B cell (primary cell): ENCODE measurements around the gene MRPL54. TPM values are rescaled to one million over a fixed set of nuclear protein-coding genes. Genes with fewer than 3 reads are reported as not detected.
"Not testable (repeated sequence)": the region's sequence is repeated elsewhere in the genome, so short reads cannot be mapped to it uniquely, and the experiment has no call there.

Experiments
- ATAC-seq: fragments of 200-7000 bp; cut with Tn5 transposase; one replicate; pipeline ENCODE4 v1.10.0; 2021; ENCODE audit warnings: low read depth, mild to moderate bottlenecking, moderate number of reproducible peaks, moderate library complexity
- CTCF ChIA-PET: fragments of 350-600 bp; sonication (Branson Sonifier 250); formaldehyde crosslinking; loops from one replicate; lab custom pipeline; 2021; ENCODE audit warnings: antibody characterized with exemption, inconsistent platforms; lab: Charles Lee
- POLR2A ChIA-PET: fragments of 350-600 bp; sonication (Branson Sonifier 250); formaldehyde crosslinking; loops from one replicate; lab custom pipeline; 2021; ENCODE audit warnings: antibody characterized with exemption; lab: Charles Lee
- DNase-seq: peaks from one replicate; pipeline ENCODE4 v3.0.0; 2013
- H2AFZ ChIP-seq: 2 replicates; pipeline ENCODE4 v1.6.1; 2012; ENCODE audit warnings: mild to moderate bottlenecking, low read depth, low read length; ENCODE audit not compliant: insufficient read depth, poor library complexity, severe bottlenecking
- H3K27ac ChIP-seq, 2 donors: 1 replicate in 1 of 2; 2 replicates in 1 of 2; pipeline ENCODE4 v1.5.1; 2012 to 2013; ENCODE audit warnings: low read length in 2 of 2, mild to moderate bottlenecking in 2 of 2, moderate library complexity in 1 of 2
- H3K27me3 ChIP-seq, 4 experiments: fragments of 200-600 bp in 1 of 4; sonication (generic) in 1 of 4; replicated peaks in 1 of 4; 1 replicate in 2 of 4; 2 replicates in 2 of 4; pipeline versions ENCODE4 v1.6.1 to v1.7.0; 2013 to 2016; ENCODE audit warnings: low read length in 3 of 4, mild to moderate bottlenecking in 2 of 4, mixed read lengths in 1 of 4, moderate library complexity in 1 of 4; ENCODE audit not compliant: insufficient read depth in 4 of 4, control insufficient read depth in 3 of 4; ENCODE audit errors: control extremely low read depth in 1 of 4
- H3K36me3 ChIP-seq, 2 experiments: replicated peaks in 1 of 2; 1 replicate in 1 of 2; 2 replicates in 1 of 2; pipeline versions ENCODE4 v1.6.1 to v1.7.1; 2013; ENCODE audit warnings: low read length in 1 of 2; ENCODE audit not compliant: insufficient read depth in 2 of 2, control insufficient read depth in 1 of 2; ENCODE audit errors: control extremely low read depth in 1 of 2, extremely low read depth in 1 of 2
- H3K4me1 ChIP-seq, 2 donors: fragments of 200-600 bp in 1 of 2; sonication (generic) in 1 of 2; 1 replicate in 1 of 2; 2 replicates in 1 of 2; pipeline versions ENCODE4 v1.5.1 to v1.6.1; 2013 to 2017; ENCODE audit warnings: low read length in 2 of 2; ENCODE audit not compliant: control insufficient read depth in 2 of 2, insufficient read depth in 2 of 2
- H3K4me2 ChIP-seq: replicated peaks from 2 replicates; pipeline ENCODE3; 2012; ENCODE audit warnings: mild to moderate bottlenecking, low read depth, low read length; ENCODE audit not compliant: poor library complexity, severe bottlenecking
- H3K4me3 ChIP-seq, 5 experiments: fragments of 200-600 bp in 1 of 5; sonication (generic) in 1 of 5; 1 replicate in 3 of 5; 2 replicates in 2 of 5; pipeline versions ENCODE4 v1.5.1 to v1.7.0; 2011 to 2016; ENCODE audit warnings: low read length in 4 of 5, mild to moderate bottlenecking in 4 of 5, low read depth in 2 of 5, control low read depth in 1 of 5, moderate library complexity in 1 of 5; ENCODE audit not compliant: insufficient read depth in 1 of 5; ENCODE audit errors: control extremely low read depth in 1 of 5, extremely low read depth in 1 of 5
- H3K79me2 ChIP-seq: fragments of 200-600 bp; sonication (generic); one replicate; pipeline ENCODE4 v1.6.0; 2016; ENCODE audit warnings: low read length; ENCODE audit not compliant: control insufficient read depth, insufficient read depth
- H3K9ac ChIP-seq: fragments of 200-600 bp; sonication (generic); 2 replicates; pipeline ENCODE4 v1.6.1; 2017; ENCODE audit warnings: mild to moderate bottlenecking, low read length, moderate library complexity
- H3K9me3 ChIP-seq, 3 donors: one replicate each; pipeline versions ENCODE4 v1.6.1 to v1.7.1; 2013; ENCODE audit warnings: low read length in 2 of 3; ENCODE audit not compliant: control insufficient read depth in 2 of 3, insufficient read depth in 1 of 3; ENCODE audit errors: control extremely low read depth in 1 of 3
- H4K20me1 ChIP-seq: 2 replicates; pipeline ENCODE4 v1.6.0; 2012; ENCODE audit warnings: mild to moderate bottlenecking, low read length; ENCODE audit not compliant: insufficient read depth, control insufficient read depth, poor library complexity, severe bottlenecking
- H3K27ac Mint-ChIP-seq: one replicate; pipeline ENCODE4 v1.8.0; 2021; ENCODE audit warnings: mixed read lengths
- H3K27me3 Mint-ChIP-seq: one replicate; pipeline ENCODE4 v1.8.0; 2021; ENCODE audit warnings: mixed read lengths
- H3K4me1 Mint-ChIP-seq: one replicate; pipeline ENCODE4 v1.8.0; 2021; ENCODE audit warnings: mixed read lengths
- H3K4me3 Mint-ChIP-seq: one replicate; pipeline ENCODE4 v1.8.0; 2021; ENCODE audit warnings: mixed read lengths
- H3K9me3 Mint-ChIP-seq: one replicate; pipeline ENCODE4 v1.8.0; 2022; ENCODE audit warnings: mixed read lengths; ENCODE audit not compliant: insufficient read depth
- EZH2 ChIP-seq: IDR thresholded peaks from 2 replicates; pipeline ENCODE4 v1.6.1; 2012; ENCODE audit warnings: borderline replicate concordance, low read depth, mild to moderate bottlenecking, moderate library complexity, low read length; ENCODE audit not compliant: insufficient read depth, poor library complexity, severe bottlenecking
- WGBS: methylation state at CpG from one replicate; pipeline ENCODE4 v1.1.5; 2013; ENCODE audit warnings: missing lambda C conversion rate; ENCODE audit not compliant: insufficient coverage; 5-methylcytosine and 5-hydroxymethylcytosine counted together
- intact Hi-C: fragments of 100-400 bp; cut with micrococcal nuclease; formaldehyde crosslinking; loops from one replicate; pipeline ENCODE4 v1.10.0; 2022
- polyA plus RNA-seq: library from polyadenylated mRNA; depleted of rRNA; stranded (reverse); fragments of >200 nt; gene quantifications from 2 replicates; pipeline ENCODE4 v1.2.3, GENCODE V29; 2012
- small RNA-seq: library from RNA; depleted of rRNA; stranded (forward); fragments of <200 nt; gene quantifications from one replicate; pipeline ENCODE3, GENCODE V24; 2012; ENCODE audit warnings: low replicate concordance, low read depth; ENCODE audit not compliant: insufficient read length
- total RNA-seq, 2 donors: library from RNA; stranded (reverse); fragments of 120-200 nt in 1 of 2; gene quantifications; 1 replicate in 1 of 2; 2 replicates in 1 of 2; pipeline versions ENCODE4 v1.2.3 to v1.2.4, GENCODE V29; 2013 to 2022
- TF ChIP-seq, protein P1 (sequence below): fragments of 200-600 bp; IDR thresholded peaks from one replicate; pipeline ENCODE4 v1.8.0; 2022; ENCODE audit warnings: antibody characterized with exemption, mild to moderate bottlenecking

Gene MRPL54
- total and polyA plus RNA-seq, 2 donors (not counting 1 experiment from before 2014, with no cell fraction given): 54.3 to 75.1 TPM

DNA sequence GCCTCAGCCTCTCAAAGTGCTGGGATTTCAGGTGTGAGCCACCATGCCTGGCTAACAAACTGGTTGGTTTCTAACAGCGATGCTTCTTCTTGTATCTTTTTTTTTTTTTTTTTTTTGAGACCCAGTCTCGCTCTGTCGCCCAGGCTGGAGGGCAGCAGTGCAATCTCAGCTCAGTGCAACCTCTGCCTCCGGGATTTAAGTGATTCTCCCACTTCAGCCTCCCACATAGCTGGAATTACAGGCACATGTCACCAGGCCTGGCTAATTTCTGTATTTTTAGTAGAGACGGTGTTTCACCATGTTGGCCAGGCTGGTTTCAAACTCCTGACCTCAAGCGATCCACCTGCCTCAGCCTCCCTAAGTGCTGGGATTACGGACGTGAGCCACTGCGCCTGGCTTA is 53.7 kb downstream of the MRPL54 start:
- H3K4me3 Mint-ChIP-seq, H3K4me3 ChIP-seq, intact Hi-C loops, H3K27ac ChIP-seq, H4K20me1 ChIP-seq, H2AFZ ChIP-seq, H3K27me3 ChIP-seq, H3K27ac Mint-ChIP-seq, H3K9ac ChIP-seq, H3K36me3 ChIP-seq, H3K27me3 Mint-ChIP-seq, H3K79me2 ChIP-seq, ATAC-seq, H3K4me2 ChIP-seq, H3K9me3 Mint-ChIP-seq, DNase-seq: not testable (repeated sequence)
- Histone ChIP-seq H3K4me1 (peaks cover 31 to 44% of the 10 kb centered on the region in 2 donors), H3K9me3 (peaks cover 0 to 15% (median 0%) of the 10 kb centered on the region in 3 donors)
- H3K4me1 Mint-ChIP-seq: peaks cover 39% of the 10 kb centered on the region
- ChIA-PET CTCF (interaction anchor here (1.0 kb wide), 1 partner anchor 54 kb away, joined by 3 read pairs; the partner anchor contains the start of gene MRPL54), POLR2A (interaction anchor here (0.7 kb wide), 1 partner anchor 53 kb away, joined by 3 read pairs; no protein-coding TSS in a partner anchor)
- 95% methylated on average over 6 of the region's 9 CpGs for WGBS

DNA sequence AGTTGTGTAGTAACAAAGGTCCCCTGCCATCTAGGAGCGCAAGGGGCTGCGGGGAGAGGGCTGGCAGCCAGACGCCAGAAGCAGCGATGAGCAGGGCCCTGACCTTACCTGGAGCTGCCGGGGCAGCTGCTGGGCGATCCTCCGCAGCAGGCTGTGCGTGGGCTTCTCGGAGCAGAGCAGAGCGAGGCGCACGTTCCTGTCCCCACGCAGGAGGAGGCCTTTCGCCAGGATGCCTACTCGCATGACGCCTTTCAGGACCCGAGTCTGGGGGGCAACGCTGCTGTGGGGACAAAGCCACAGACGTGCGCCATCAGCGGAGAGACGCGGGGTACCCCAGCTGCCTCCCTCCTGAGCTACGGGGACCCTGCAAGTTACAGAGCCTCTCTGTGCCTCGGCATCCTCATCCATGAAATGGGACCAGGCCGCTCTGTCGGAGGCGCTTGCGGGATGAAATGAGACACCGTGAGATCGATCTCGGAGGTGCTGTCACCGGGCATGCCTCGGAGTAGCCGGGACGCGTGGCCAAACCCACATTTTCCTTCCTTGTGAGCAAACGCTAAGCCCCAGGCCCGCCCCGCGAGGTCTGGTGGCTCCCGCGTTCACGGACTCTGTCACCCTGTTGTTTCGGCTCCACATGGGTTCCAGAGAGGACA is 54.2 kb downstream of the MRPL54 start:
- CTCF ChIA-PET: interaction anchor here (0.7 kb wide), 1 partner anchor 119 kb away, joined by 4 read pairs; no protein-coding TSS in a partner anchor
- peaks cover 26 to 38% of the 10 kb centered on the region in 2 donors for H3K4me1 ChIP-seq
- H3K4me1 Mint-ChIP-seq: peaks cover 36% of the 10 kb centered on the region
- no peak overlapping the region for H3K27ac ChIP-seq
- no peaks in the 10 kb centered on the region for H4K20me1 ChIP-seq
- 96% methylated on average over 45 of the region's 45 CpGs for WGBS
- no peak overlapping the region for H3K27ac Mint-ChIP-seq
- peaks cover 0 to 13% (median 0%) of the 10 kb centered on the region in 3 donors for H3K9me3 ChIP-seq
- no peaks in the 10 kb centered on the region for H3K27me3 ChIP-seq
- H3K9me3 Mint-ChIP-seq: no peaks in the 10 kb centered on the region
- TF ChIP-seq EZH2: no peak
- TF ChIP-seq, protein P1, sequence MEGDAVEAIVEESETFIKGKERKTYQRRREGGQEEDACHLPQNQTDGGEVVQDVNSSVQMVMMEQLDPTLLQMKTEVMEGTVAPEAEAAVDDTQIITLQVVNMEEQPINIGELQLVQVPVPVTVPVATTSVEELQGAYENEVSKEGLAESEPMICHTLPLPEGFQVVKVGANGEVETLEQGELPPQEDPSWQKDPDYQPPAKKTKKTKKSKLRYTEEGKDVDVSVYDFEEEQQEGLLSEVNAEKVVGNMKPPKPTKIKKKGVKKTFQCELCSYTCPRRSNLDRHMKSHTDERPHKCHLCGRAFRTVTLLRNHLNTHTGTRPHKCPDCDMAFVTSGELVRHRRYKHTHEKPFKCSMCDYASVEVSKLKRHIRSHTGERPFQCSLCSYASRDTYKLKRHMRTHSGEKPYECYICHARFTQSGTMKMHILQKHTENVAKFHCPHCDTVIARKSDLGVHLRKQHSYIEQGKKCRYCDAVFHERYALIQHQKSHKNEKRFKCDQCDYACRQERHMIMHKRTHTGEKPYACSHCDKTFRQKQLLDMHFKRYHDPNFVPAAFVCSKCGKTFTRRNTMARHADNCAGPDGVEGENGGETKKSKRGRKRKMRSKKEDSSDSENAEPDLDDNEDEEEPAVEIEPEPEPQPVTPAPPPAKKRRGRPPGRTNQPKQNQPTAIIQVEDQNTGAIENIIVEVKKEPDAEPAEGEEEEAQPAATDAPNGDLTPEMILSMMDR: no peak
- H3K4me3 ChIP-seq: no peak overlapping the region
- no peak overlapping the region for H3K9ac ChIP-seq
- intact Hi-C loops: no loop called here
- no peak overlapping the region for H3K4me3 Mint-ChIP-seq
- DNase-seq: no peak
- ATAC-seq: no peak
- H3K36me3 ChIP-seq: no peaks in the 10 kb centered on the region
- H3K4me2 ChIP-seq: no peak overlapping the region
- H2AFZ ChIP-seq: no peak overlapping the region
- no peaks in the 10 kb centered on the region for H3K79me2 ChIP-seq
- no peaks in the 10 kb centered on the region for H3K27me3 Mint-ChIP-seq
- POLR2A ChIA-PET: interaction anchor here (0.7 kb wide), 1 partner anchor 54 kb away, joined by 3 read pairs; no protein-coding TSS in a partner anchor

Small RNA genes within 50 kb of the gene (small RNA-seq; reads per million reads assigned to genes)
- not detected for gene AC005777.1

Other genes starting within 250 kb of the MRPL54 start
- 17.3 and 18.6 TPM in 2 replicates for gene TEKTIP1, start 223.5 kb upstream of the MRPL54 start, total RNA-seq
- gene TEKTIP1, start 223.5 kb upstream of the MRPL54 start, polyA plus RNA-seq: 6.3 and 9.6 TPM in 2 replicates
- gene MFSD12, start 205.1 kb upstream of the MRPL54 start, total RNA-seq: 99.6 and 100 TPM in 2 replicates
- 133 and 154 TPM in 2 replicates for gene MFSD12, start 205.1 kb upstream of the MRPL54 start, polyA plus RNA-seq
- 59.0 and 60.7 TPM in 2 replicates for gene HMG20B, start 189.7 kb upstream of the MRPL54 start, total RNA-seq
- gene HMG20B, start 189.7 kb upstream of the MRPL54 start, polyA plus RNA-seq: 41.7 and 42.4 TPM in 2 replicates
- 0.36 and 0.47 TPM in 2 replicates for gene GIPC3, start 177.2 kb upstream of the MRPL54 start, total RNA-seq
- gene GIPC3, start 177.2 kb upstream of the MRPL54 start, polyA plus RNA-seq: 0.39 and 0.48 TPM in 2 replicates
- gene TBXA2R, start 155.8 kb upstream of the MRPL54 start, total RNA-seq: 3.9 and 6.1 TPM in 2 replicates
- 7.9 and 8.0 TPM in 2 replicates for gene TBXA2R, start 155.8 kb upstream of the MRPL54 start, polyA plus RNA-seq
- 41.8 and 48.0 TPM in 2 replicates for gene CACTIN, start 135.9 kb upstream of the MRPL54 start, total RNA-seq
- 40.6 and 47.7 TPM in 2 replicates for gene CACTIN, start 135.9 kb upstream of the MRPL54 start, polyA plus RNA-seq
- 42.3 and 46.7 TPM in 2 replicates for gene PIP5K1C, start 62.2 kb upstream of the MRPL54 start, total RNA-seq
- 10.4 and 16.8 TPM in 2 replicates for gene PIP5K1C, start 62.2 kb upstream of the MRPL54 start, polyA plus RNA-seq
- 2.0 and 2.9 TPM in 2 replicates for gene TJP3, start 54.3 kb upstream of the MRPL54 start, total RNA-seq
- gene TJP3, start 54.3 kb upstream of the MRPL54 start, polyA plus RNA-seq: 1.9 and 2.1 TPM in 2 replicates
- gene APBA3, start 990 bp upstream of the MRPL54 start, total RNA-seq: 61.4 and 66.4 TPM in 2 replicates
- 78.1 and 91.2 TPM in 2 replicates for gene APBA3, start 990 bp upstream of the MRPL54 start, polyA plus RNA-seq
- gene RAX2, start 9.5 kb downstream of the MRPL54 start, total RNA-seq: not detected in 2 replicates
- not detected in 2 replicates for gene RAX2, start 9.5 kb downstream of the MRPL54 start, polyA plus RNA-seq
- 1.3 and 2.4 TPM in 2 replicates for gene MATK, start 23.7 kb downstream of the MRPL54 start, total RNA-seq
- 8.2 and 9.5 TPM in 2 replicates for gene MATK, start 23.7 kb downstream of the MRPL54 start, polyA plus RNA-seq
- gene ZFR2, start 106.4 kb downstream of the MRPL54 start, total RNA-seq: 0.39 TPM in 1 of 2 replicates, not detected in the other
- gene ZFR2, start 106.4 kb downstream of the MRPL54 start, polyA plus RNA-seq: 0.36 and 0.71 TPM in 2 replicates
- not detected in 2 replicates for gene ATCAY, start 118.0 kb downstream of the MRPL54 start, total RNA-seq
- gene ATCAY, start 118.0 kb downstream of the MRPL54 start, polyA plus RNA-seq: not detected in 2 replicates
- gene NMRK2, start 170.4 kb downstream of the MRPL54 start, total RNA-seq: not detected in 2 replicates
- gene NMRK2, start 170.4 kb downstream of the MRPL54 start, polyA plus RNA-seq: not detected in 2 replicates
- gene DAPK3, start 208.4 kb downstream of the MRPL54 start, total RNA-seq: 41.0 and 47.4 TPM in 2 replicates
- gene DAPK3, start 208.4 kb downstream of the MRPL54 start, polyA plus RNA-seq: 32.6 and 55.4 TPM in 2 replicates
- 2,947 and 3,167 TPM in 2 replicates for gene EEF2, start 222.8 kb downstream of the MRPL54 start, total RNA-seq
- gene EEF2, start 222.8 kb downstream of the MRPL54 start, polyA plus RNA-seq: 1,376 and 1,449 TPM in 2 replicates
- gene PIAS4, start 245.1 kb downstream of the MRPL54 start, total RNA-seq: 56.8 and 57.2 TPM in 2 replicates
- 10.3 and 13.7 TPM in 2 replicates for gene PIAS4, start 245.1 kb downstream of the MRPL54 start, polyA plus RNA-seq